Left ventricle myocardium inferior (tissue), 1 donor: Measurements from ENCODE around the gene BPIFB3. TPM values are rescaled to one million over a fixed set of nuclear protein-coding genes. Genes with fewer than 3 reads are reported as not detected.
"Not testable (repeated sequence)": the region's sequence is repeated elsewhere in the genome, so short reads cannot be mapped to it uniquely, and the experiment has no call there.

Source experiments
- DNase-seq: peaks from one replicate; pipeline ENCODE4 v3.0.0-alpha.2; 2020
- H3K27ac ChIP-seq: fragments of 200-600 bp; replicated peaks from 2 replicates; pipeline ENCODE4 v1.8.0; 2021
- H3K27me3 ChIP-seq: fragments of 200-600 bp; 2 replicates; pipeline ENCODE4 v1.8.0; 2021; ENCODE audit warnings: low read depth
- H3K36me3 ChIP-seq: fragments of 200-600 bp; 2 replicates; pipeline ENCODE4 v1.8.0; 2021
- H3K4me1 ChIP-seq: fragments of 200-600 bp; 2 replicates; pipeline ENCODE4 v1.8.0; 2021
- H3K4me3 ChIP-seq: fragments of 200-600 bp; 2 replicates; pipeline ENCODE4 v1.8.0; 2021; ENCODE audit warnings: mild to moderate bottlenecking, moderate library complexity
- H3K9me3 ChIP-seq: fragments of 200-600 bp; replicated peaks from 2 replicates; pipeline ENCODE4 v1.8.0; 2021
- CTCF ChIP-seq: fragments of 200-600 bp; IDR thresholded peaks from 2 replicates; pipeline ENCODE4 v1.8.0; 2021; ENCODE audit warnings: antibody characterized with exemption, mild to moderate bottlenecking, borderline replicate concordance
- intact Hi-C: fragments of 100-400 bp; cut with micrococcal nuclease; formaldehyde crosslinking; loops from one replicate; pipeline ENCODE4 v1.11.0; 2022
- total RNA-seq: library from RNA; stranded (reverse); fragmentation: NEBNext Ultra II Directional; extraction: Animal tissue kit (Norgen Biotek cat#: 25700); gene quantifications from one replicate; pipeline ENCODE4 v1.2.1, GENCODE V29; 2021
- donor health status: DM: no; HTN: yes; CAD: no; lungs with severe emphysema.

The BPIFB3 gene
- total RNA-seq, 1 donor from 2014 or later = not detected

GRCh38 chr20:33038243-33038642, 15.5 kb upstream of the BPIFB3 start:
- TF ChIP-seq CTCF = no peak
- Histone ChIP-seq H3K27ac (no peak overlapping the region), H3K9me3 (peaks cover 3% of the 10 kb centered on the region), H3K27me3 (no peaks in the 10 kb centered on the region), H3K36me3 (no peaks in the 10 kb centered on the region), H3K4me1 (no peaks in the 10 kb centered on the region), H3K4me3 (no peak overlapping the region)
- intact Hi-C loops = no loop called here
- no peak for DNase-seq

- Histone ChIP-seq H3K9me3 (peaks cover 31% of the 10 kb centered on the region), H3K36me3 (no peaks in the 10 kb centered on the region), H3K27ac (no peak overlapping the region), H3K4me3 (no peak overlapping the region), H3K4me1 (no peaks in the 10 kb centered on the region), H3K27me3 (no peaks in the 10 kb centered on the region)
- no peak for TF ChIP-seq CTCF
- no peak for DNase-seq
- intact Hi-C loops = no loop called here
Measured at GRCh38 chr20:33042430-33042829, 11.3 kb upstream of the BPIFB3 start.

- no peak for DNase-seq
- H3K27me3 ChIP-seq = no peaks in the 10 kb centered on the region
- TF ChIP-seq CTCF = no peak
- H3K4me1 ChIP-seq = no peaks in the 10 kb centered on the region
- no peak overlapping the region for H3K27ac ChIP-seq
- no peak overlapping the region for H3K4me3 ChIP-seq
- no peaks in the 10 kb centered on the region for H3K36me3 ChIP-seq
- peaks cover 31% of the 10 kb centered on the region for H3K9me3 ChIP-seq
- intact Hi-C loops = no loop called here
Measured at GRCh38 chr20:33042983-33043730, 10.5 kb upstream of the BPIFB3 start.

- no peak overlapping the region for H3K27ac ChIP-seq
- no peaks in the 10 kb centered on the region for H3K4me1 ChIP-seq
- no peak for DNase-seq
- intact Hi-C loops = no loop called here
- H3K27me3 ChIP-seq = no peaks in the 10 kb centered on the region
- H3K9me3 ChIP-seq = peaks cover 31% of the 10 kb centered on the region
- no peak for TF ChIP-seq CTCF
- H3K36me3 ChIP-seq = no peaks in the 10 kb centered on the region
- no peak overlapping the region for H3K4me3 ChIP-seq
Measured at GRCh38 chr20:33043731-33044181, 9.9 kb upstream of the BPIFB3 start.

- H3K27ac ChIP-seq, intact Hi-C loops, DNase-seq: not testable (repeated sequence)
Measured at GRCh38 chr20:33045129-33045721, 8.5 kb upstream of the BPIFB3 start.

GRCh38 chr20:33046412-33046811, 7.3 kb upstream of the BPIFB3 start:
- H3K27ac ChIP-seq = no peak overlapping the region
- no peak overlapping the region for H3K4me3 ChIP-seq
- no peaks in the 10 kb centered on the region for H3K4me1 ChIP-seq
- H3K9me3 ChIP-seq = peaks cover 31% of the 10 kb centered on the region
- DNase-seq = no peak
- intact Hi-C loops = no loop called here
- no peak for TF ChIP-seq CTCF
- no peaks in the 10 kb centered on the region for H3K36me3 ChIP-seq
- H3K27me3 ChIP-seq = no peaks in the 10 kb centered on the region

More at GRCh38 chr20:33045129-33045721, 8.5 kb upstream of the BPIFB3 start:
- not testable (repeated sequence) for H3K4me1 ChIP-seq, H3K4me3 ChIP-seq, H3K27me3 ChIP-seq, H3K36me3 ChIP-seq
- peaks cover 31% of the 10 kb centered on the region for H3K9me3 ChIP-seq
